OCI-LY7 (cell line): ENCODE measurements around the gene TMEM151B.

Source experiments
- EZH2phosphoT487 ChIP-seq: fragments of 200-600 bp; sonication (generic); IDR thresholded peaks from 2 replicates; pipeline ENCODE4 v1.6.1; 2018; ENCODE audit warnings: low read depth, borderline replicate concordance, mild to moderate bottlenecking, mixed run types, antibody characterized with exemption, low read length, moderate library complexity, mixed read lengths
- TF ChIP-seq, protein P1 (sequence below): fragments of 200-600 bp; sonication (generic); conservative IDR thresholded peaks from 2 replicates; pipeline ENCODE4 v1.5.1; 2014; ENCODE audit warnings: mild to moderate bottlenecking, antibody characterized with exemption, low read length, moderate library complexity, mixed read lengths

GRCh38 chr6:44246663-44247337 is 23.4 kb upstream of the TMEM151B start, which contains the start of gene HSP90AB1:
- TF ChIP-seq, protein P1, sequence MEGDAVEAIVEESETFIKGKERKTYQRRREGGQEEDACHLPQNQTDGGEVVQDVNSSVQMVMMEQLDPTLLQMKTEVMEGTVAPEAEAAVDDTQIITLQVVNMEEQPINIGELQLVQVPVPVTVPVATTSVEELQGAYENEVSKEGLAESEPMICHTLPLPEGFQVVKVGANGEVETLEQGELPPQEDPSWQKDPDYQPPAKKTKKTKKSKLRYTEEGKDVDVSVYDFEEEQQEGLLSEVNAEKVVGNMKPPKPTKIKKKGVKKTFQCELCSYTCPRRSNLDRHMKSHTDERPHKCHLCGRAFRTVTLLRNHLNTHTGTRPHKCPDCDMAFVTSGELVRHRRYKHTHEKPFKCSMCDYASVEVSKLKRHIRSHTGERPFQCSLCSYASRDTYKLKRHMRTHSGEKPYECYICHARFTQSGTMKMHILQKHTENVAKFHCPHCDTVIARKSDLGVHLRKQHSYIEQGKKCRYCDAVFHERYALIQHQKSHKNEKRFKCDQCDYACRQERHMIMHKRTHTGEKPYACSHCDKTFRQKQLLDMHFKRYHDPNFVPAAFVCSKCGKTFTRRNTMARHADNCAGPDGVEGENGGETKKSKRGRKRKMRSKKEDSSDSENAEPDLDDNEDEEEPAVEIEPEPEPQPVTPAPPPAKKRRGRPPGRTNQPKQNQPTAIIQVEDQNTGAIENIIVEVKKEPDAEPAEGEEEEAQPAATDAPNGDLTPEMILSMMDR, result no peak
- TF ChIP-seq EZH2phosphoT487, result no peak
